Keratinocyte (primary cell): ENCODE measurements around the gene RGS1. TPM values are rescaled to one million over a fixed set of nuclear protein-coding genes. Genes with fewer than 3 reads are reported as not detected.

Source experiments
- DNase-seq: peaks from one replicate; pipeline ENCODE4 v3.0.0-alpha.2; 2011; ENCODE audit warnings: low read depth, missing footprints, low spot score
- FAIRE-seq: peaks from 2 replicates; lab custom pipeline; 2011; peaks lifted over from hg19 to GRCh38; lab: Jason Lieb, UNC
- H2AFZ ChIP-seq: 2 replicates; pipeline ENCODE4 v1.6.0; 2012; ENCODE audit warnings: low read length, control low read depth, inconsistent platforms; ENCODE audit not compliant: control insufficient read depth
- H3K27ac ChIP-seq: 2 replicates; pipeline ENCODE4 v1.5.1; 2011; ENCODE audit warnings: low read length; ENCODE audit not compliant: control insufficient read depth, insufficient read depth
- H3K27me3 ChIP-seq: 3 replicates; pipeline ENCODE4 v1.6.0; 2011; ENCODE audit warnings: low read length; ENCODE audit not compliant: control insufficient read depth, insufficient read depth; ENCODE audit errors: extremely low read depth
- H3K36me3 ChIP-seq, 2 experiments: 2 replicates in 1 of 2; 3 replicates in 1 of 2; pipeline ENCODE4 v1.5.1; 2011; ENCODE audit warnings: low read length in 2 of 2, mild to moderate bottlenecking in 1 of 2; ENCODE audit not compliant: control insufficient read depth in 2 of 2, insufficient read depth in 2 of 2; ENCODE audit errors: extremely low read depth in 1 of 2
- H3K4me1 ChIP-seq: 3 replicates; pipeline ENCODE4 v1.5.1; 2011; ENCODE audit warnings: low read length; ENCODE audit not compliant: control insufficient read depth, insufficient read depth; ENCODE audit errors: extremely low read depth
- H3K4me2 ChIP-seq: 3 replicates; pipeline ENCODE4 v1.6.0; 2011; ENCODE audit warnings: low read depth, low read length; ENCODE audit not compliant: control insufficient read depth, insufficient read depth; ENCODE audit errors: extremely low read depth
- H3K4me3 ChIP-seq, 3 experiments: fragments of 200-600 bp in 1 of 3; sonication (generic) in 1 of 3; 2 replicates in 2 of 3; 3 replicates in 1 of 3; pipeline ENCODE4 v1.5.1; 2011 to 2016; ENCODE audit warnings: low read length in 3 of 3, mild to moderate bottlenecking in 3 of 3, control low read depth in 2 of 3, inconsistent platforms in 1 of 3, low read depth in 1 of 3, mixed read lengths in 1 of 3, mixed run types in 1 of 3, moderate library complexity in 1 of 3; ENCODE audit not compliant: control insufficient read depth in 2 of 3, insufficient read depth in 2 of 3; ENCODE audit errors: extremely low read depth in 1 of 3
- H3K79me2 ChIP-seq: 2 replicates; pipeline ENCODE4 v1.6.0; 2012; ENCODE audit warnings: low read length; ENCODE audit not compliant: control insufficient read depth, insufficient read depth
- H3K9ac ChIP-seq: 3 replicates; pipeline ENCODE4 v1.6.0; 2011; ENCODE audit warnings: low read length; ENCODE audit not compliant: control insufficient read depth, insufficient read depth; ENCODE audit errors: extremely low read depth
- H3K9me1 ChIP-seq: 3 replicates; pipeline ENCODE4 v1.6.0; 2011; ENCODE audit warnings: low read length; ENCODE audit not compliant: control insufficient read depth, insufficient read depth; ENCODE audit errors: extremely low read depth
- H3K9me3 ChIP-seq: 2 replicates; pipeline ENCODE4 v1.5.1; 2012; ENCODE audit warnings: low read depth, low read length; ENCODE audit not compliant: control insufficient read depth
- H4K20me1 ChIP-seq: 3 replicates; pipeline ENCODE4 v1.6.0; 2011; ENCODE audit warnings: low read length; ENCODE audit not compliant: control insufficient read depth, insufficient read depth; ENCODE audit errors: extremely low read depth
- EZH2 ChIP-seq: IDR thresholded peaks from one replicate; pipeline ENCODE4 v1.6.1; 2012; ENCODE audit warnings: inconsistent platforms, mild to moderate bottlenecking, low read length, moderate library complexity
- dilution Hi-C: fragments of 300-500 bp; cut with MboI; formaldehyde crosslinking; loops from one replicate; pipeline ENCODE4 v1.7.0; 2020; ENCODE audit warnings: low sequenced_read_pairs; ENCODE audit not compliant: extremely low pct_ligation_motif_present
- polyA plus RNA-seq, 5 experiments: library from polyadenylated mRNA; depleted of rRNA in 3 of 5; stranded (reverse) in 3 of 5; stranded (forward) in 1 of 5; unstranded in 1 of 5; fragments of >200 nt; gene quantifications; 1 replicate in 1 of 5; 2 replicates in 3 of 5; 3 replicates in 1 of 5; pipeline versions ENCODE4 v1.2.1 to v1.2.3, GENCODE V29; 2011 to 2012; ENCODE audit warnings: missing spikeins in 2 of 5, low read depth in 1 of 5, low replicate concordance in 1 of 5
- TF ChIP-seq, protein P1 (sequence below), 3 experiments: IDR thresholded peaks in 1 of 3; conservative IDR thresholded peaks in 1 of 3; optimal IDR thresholded peaks in 1 of 3; 2 replicates in 2 of 3; 3 replicates in 1 of 3; pipeline versions ENCODE3 to v1.5.1; 2011; ENCODE audit warnings: low read length in 3 of 3, mild to moderate bottlenecking in 3 of 3, moderate library complexity in 2 of 3, control low read depth in 1 of 3, inconsistent platforms in 1 of 3; ENCODE audit not compliant: insufficient read depth in 2 of 3; ENCODE audit errors: extremely low read depth in 1 of 3

Gene RGS1
- polyA plus RNA-seq, 1 donor (not counting 4 experiments of a cell fraction or from before 2014, with no cell fraction given): 0.05 TPM

DNA sequence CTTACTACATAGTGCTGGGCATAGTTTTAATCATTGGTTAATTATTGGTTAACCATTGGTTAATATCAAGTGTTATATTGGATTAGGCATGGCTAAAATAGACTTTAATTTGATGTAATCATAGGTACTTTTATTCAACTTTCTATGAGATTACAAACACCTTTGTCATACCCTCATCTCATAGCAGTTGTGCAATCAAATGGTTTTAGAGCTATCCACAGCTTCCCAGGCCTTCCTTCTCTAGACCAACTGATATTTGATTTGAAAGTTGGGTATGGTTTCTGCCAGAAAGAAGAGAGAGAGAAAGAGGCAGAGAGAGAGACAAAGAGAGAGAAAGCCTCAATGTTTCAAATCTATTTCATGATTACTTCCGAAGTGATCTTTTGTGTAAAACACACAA, 9.6 kb upstream of the RGS1 start:
- H3K9me1 ChIP-seq: no peaks in the 10 kb centered on the region
- H3K79me2 ChIP-seq: no peaks in the 10 kb centered on the region
- dilution Hi-C loops: no loop called here
- H3K27ac ChIP-seq: no peak overlapping the region
- no peaks in the 10 kb centered on the region for H3K27me3 ChIP-seq
- no peak overlapping the region for H3K4me2 ChIP-seq
- FAIRE-seq (no peak), DNase-seq (no peak)
- no peaks in the 10 kb centered on the region for H4K20me1 ChIP-seq
- no peak overlapping the region for H2AFZ ChIP-seq
- no peak overlapping the region for H3K4me3 ChIP-seq
- no peaks in the 10 kb centered on the region for H3K36me3 ChIP-seq
- TF ChIP-seq, protein P1, sequence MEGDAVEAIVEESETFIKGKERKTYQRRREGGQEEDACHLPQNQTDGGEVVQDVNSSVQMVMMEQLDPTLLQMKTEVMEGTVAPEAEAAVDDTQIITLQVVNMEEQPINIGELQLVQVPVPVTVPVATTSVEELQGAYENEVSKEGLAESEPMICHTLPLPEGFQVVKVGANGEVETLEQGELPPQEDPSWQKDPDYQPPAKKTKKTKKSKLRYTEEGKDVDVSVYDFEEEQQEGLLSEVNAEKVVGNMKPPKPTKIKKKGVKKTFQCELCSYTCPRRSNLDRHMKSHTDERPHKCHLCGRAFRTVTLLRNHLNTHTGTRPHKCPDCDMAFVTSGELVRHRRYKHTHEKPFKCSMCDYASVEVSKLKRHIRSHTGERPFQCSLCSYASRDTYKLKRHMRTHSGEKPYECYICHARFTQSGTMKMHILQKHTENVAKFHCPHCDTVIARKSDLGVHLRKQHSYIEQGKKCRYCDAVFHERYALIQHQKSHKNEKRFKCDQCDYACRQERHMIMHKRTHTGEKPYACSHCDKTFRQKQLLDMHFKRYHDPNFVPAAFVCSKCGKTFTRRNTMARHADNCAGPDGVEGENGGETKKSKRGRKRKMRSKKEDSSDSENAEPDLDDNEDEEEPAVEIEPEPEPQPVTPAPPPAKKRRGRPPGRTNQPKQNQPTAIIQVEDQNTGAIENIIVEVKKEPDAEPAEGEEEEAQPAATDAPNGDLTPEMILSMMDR (optimal IDR thresholded peaks at IDR 0.05 in 1 of 3, IDR thresholded peaks at IDR 0.05 in 1 of 3, conservative IDR thresholded peaks at IDR 0.05 in 1 of 3; ENCODE audit: extremely low read depth in 1 of 3, insufficient read depth in 2 of 3, low read length in 3 of 3): no peak
- no peak for TF ChIP-seq EZH2
- H3K4me1 ChIP-seq: no peaks in the 10 kb centered on the region
- no peaks in the 10 kb centered on the region for H3K9me3 ChIP-seq
- H3K9ac ChIP-seq: no peak overlapping the region

DNA sequence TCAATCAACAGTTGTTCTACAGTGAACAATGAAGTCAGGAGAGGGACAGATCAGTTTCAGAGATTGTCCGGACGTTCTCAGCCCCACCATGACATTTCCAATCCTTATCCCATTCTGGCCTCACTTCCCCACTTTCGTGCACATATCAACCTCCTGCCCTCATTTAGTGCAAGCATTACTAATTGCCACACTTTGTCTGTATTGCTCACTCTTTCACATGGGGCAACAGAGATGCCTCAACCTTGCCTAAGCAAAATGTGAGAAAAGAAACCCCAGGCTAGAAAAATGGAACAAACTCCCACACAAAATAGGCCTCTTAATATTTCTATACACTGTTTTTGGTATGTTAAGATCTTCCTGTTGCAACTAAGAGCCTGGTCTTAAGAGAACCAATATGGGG, 8.9 kb upstream of the RGS1 start:
- H3K4me1 ChIP-seq: no peaks in the 10 kb centered on the region

More for the DNA sequence above, 8.9 kb upstream of the RGS1 start:
- dilution Hi-C loops: no loop called here
- Histone ChIP-seq H3K9ac (no peak overlapping the region), H3K27ac (no peak overlapping the region), H3K79me2 (no peaks in the 10 kb centered on the region), H2AFZ (no peak overlapping the region), H4K20me1 (no peaks in the 10 kb centered on the region), H3K4me2 (no peak overlapping the region), H3K9me3 (no peaks in the 10 kb centered on the region), H3K4me3 (no peak overlapping the region), H3K36me3 (no peaks in the 10 kb centered on the region), H3K27me3 (no peaks in the 10 kb centered on the region), H3K9me1 (no peaks in the 10 kb centered on the region)
- DNase-seq: no peak
- no peak for FAIRE-seq
- no peak for TF ChIP-seq EZH2
- TF ChIP-seq, protein P1 (optimal IDR thresholded peaks at IDR 0.05 in 1 of 3, IDR thresholded peaks at IDR 0.05 in 1 of 3, conservative IDR thresholded peaks at IDR 0.05 in 1 of 3; ENCODE audit: extremely low read depth in 1 of 3, insufficient read depth in 2 of 3, low read length in 3 of 3): no peak
